H9 (cell line): ENCODE data around the gene TMEM204. TPM values are rescaled to one million over a fixed set of nuclear protein-coding genes. Genes with fewer than 3 reads are reported as not detected.
A peak's percentile ranks its signal among the peaks of the same experiment; 100 is the strongest.

ENCODE experiments used
- DNase-seq: peaks from one replicate; pipeline ENCODE4 v3.0.0-alpha.2; 2017
- H2AFZ ChIP-seq: one replicate; pipeline ENCODE4 v1.6.1; 2013; ENCODE audit warnings: mild to moderate bottlenecking, low read length, control low read depth, moderate library complexity
- H2AK5ac ChIP-seq: 2 replicates; pipeline ENCODE4 v1.6.1; 2013; ENCODE audit warnings: low read length, control low read depth, mixed read lengths; ENCODE audit not compliant: insufficient read length
- H2BK120ac ChIP-seq: one replicate; pipeline ENCODE4 v1.6.1; 2013; ENCODE audit warnings: low read depth, mild to moderate bottlenecking, low read length, control low read depth, inconsistent platforms; ENCODE audit not compliant: poor library complexity, severe bottlenecking
- H2BK12ac ChIP-seq: 2 replicates; pipeline ENCODE4 v1.6.1; 2013; ENCODE audit warnings: low read length, control low read depth, mixed read lengths, low read depth; ENCODE audit not compliant: insufficient read length
- H2BK15ac ChIP-seq: 2 replicates; pipeline ENCODE4 v1.6.1; 2013; ENCODE audit warnings: low read depth, low read length, control low read depth
- H2BK20ac ChIP-seq: one replicate; pipeline ENCODE4 v1.6.1; 2013; ENCODE audit warnings: low read depth, mild to moderate bottlenecking, low read length, control low read depth, inconsistent platforms; ENCODE audit not compliant: poor library complexity, severe bottlenecking
- H2BK5ac ChIP-seq: 2 replicates; pipeline ENCODE4 v1.6.1; 2013; ENCODE audit warnings: low read length, control low read depth, mixed read lengths; ENCODE audit not compliant: insufficient read length
- H3K14ac ChIP-seq: 2 replicates; pipeline ENCODE4 v1.6.1; 2013; ENCODE audit warnings: low read length, control low read depth; ENCODE audit not compliant: insufficient read depth
- H3K18ac ChIP-seq: 2 replicates; pipeline ENCODE4 v1.6.1; 2013; ENCODE audit warnings: low read depth, mild to moderate bottlenecking, mixed read lengths, low read length, control low read depth; ENCODE audit not compliant: insufficient read length
- H3K23ac ChIP-seq: 2 replicates; pipeline ENCODE4 v1.6.1; 2013; ENCODE audit warnings: low read length, control low read depth, mixed read lengths, low read depth; ENCODE audit not compliant: insufficient read length
- H3K23me2 ChIP-seq: 2 replicates; pipeline ENCODE4 v1.6.1; 2013; ENCODE audit warnings: low read depth, mild to moderate bottlenecking, mixed read lengths, low read length, control low read depth; ENCODE audit not compliant: insufficient read length, poor library complexity, severe bottlenecking
- H3K27ac ChIP-seq: 2 replicates; pipeline ENCODE4 v1.5.1; 2013; ENCODE audit warnings: low read length, control low read depth, mixed read lengths, low read depth; ENCODE audit not compliant: insufficient read length
- H3K27me3 ChIP-seq: 2 replicates; pipeline ENCODE4 v1.6.1; 2013; ENCODE audit warnings: low read length, control low read depth, inconsistent platforms; ENCODE audit not compliant: insufficient read depth
- H3K4ac ChIP-seq: 2 replicates; pipeline ENCODE4 v1.6.1; 2013; ENCODE audit warnings: low read depth, mild to moderate bottlenecking, control low read depth, inconsistent platforms, low read length, moderate library complexity
- H3K4me1 ChIP-seq: 2 replicates; pipeline ENCODE4 v1.6.1; 2013; ENCODE audit warnings: low read length, control low read depth, inconsistent platforms; ENCODE audit not compliant: insufficient read depth
- H3K4me2 ChIP-seq: 2 replicates; pipeline ENCODE4 v1.6.1; 2013; ENCODE audit warnings: low read length, control low read depth, mixed read lengths; ENCODE audit not compliant: insufficient read length, insufficient read depth
- H3K56ac ChIP-seq: 2 replicates; pipeline ENCODE4 v1.6.1; 2013; ENCODE audit warnings: low read depth, mild to moderate bottlenecking, mixed read lengths, low read length, control low read depth; ENCODE audit not compliant: insufficient read length
- H3K79me1 ChIP-seq: 2 replicates; pipeline ENCODE4 v1.6.1; 2013; ENCODE audit warnings: low read depth, mild to moderate bottlenecking, moderate library complexity, low read length, control low read depth, inconsistent platforms; ENCODE audit not compliant: insufficient read depth, poor library complexity, severe bottlenecking
- H3K79me2 ChIP-seq: 2 replicates; pipeline ENCODE4 v1.6.1; 2013; ENCODE audit warnings: low read length, control low read depth, inconsistent platforms; ENCODE audit not compliant: insufficient read depth
- H3K9ac ChIP-seq: 2 replicates; pipeline ENCODE4 v1.6.1; 2013; ENCODE audit warnings: low read length, control low read depth, mixed read lengths; ENCODE audit not compliant: insufficient read length; ENCODE audit errors: extremely low read depth
- H3K9me3 ChIP-seq: one replicate; pipeline ENCODE4 v1.6.1; 2013; ENCODE audit warnings: low read depth, low read length, inconsistent platforms; ENCODE audit not compliant: control insufficient read depth
- H3T11ph ChIP-seq: one replicate; pipeline ENCODE4 v1.6.1; 2013; ENCODE audit warnings: mild to moderate bottlenecking, low read length, control low read depth, inconsistent platforms
- H4K20me1 ChIP-seq: one replicate; pipeline ENCODE4 v1.6.1; 2013; ENCODE audit not compliant: control insufficient read depth, insufficient read length, insufficient read depth
- H4K5ac ChIP-seq: 2 replicates; pipeline ENCODE4 v1.6.1; 2013; ENCODE audit warnings: low read depth, mild to moderate bottlenecking, mixed read lengths, low read length, control low read depth; ENCODE audit not compliant: insufficient read length
- H4K8ac ChIP-seq: replicated peaks from 2 replicates; pipeline ENCODE4 v1.6.1; 2013; ENCODE audit warnings: low read length, control low read depth, mixed read lengths, low read depth; ENCODE audit not compliant: insufficient read length
- H4K91ac ChIP-seq: 2 replicates; pipeline ENCODE4 v1.6.1; 2013; ENCODE audit warnings: low read depth, mild to moderate bottlenecking, moderate library complexity, mixed read lengths, low read length, control low read depth; ENCODE audit not compliant: insufficient read length
- H3K27ac Mint-ChIP-seq, 3 experiments: 2 replicates in 2 of 3; 3 replicates in 1 of 3; pipeline ENCODE4 v1.8.0; 2020 to 2021; ENCODE audit warnings: mixed read lengths in 3 of 3, mild to moderate bottlenecking in 1 of 3, moderate library complexity in 1 of 3
- H3K27me3 Mint-ChIP-seq: 2 replicates; pipeline ENCODE4 v1.8.0; 2021; ENCODE audit warnings: low read depth, mild to moderate bottlenecking, moderate library complexity, mixed read lengths
- H3K36me3 Mint-ChIP-seq, 3 experiments: 2 replicates in 2 of 3; 3 replicates in 1 of 3; pipeline ENCODE4 v1.8.0; 2020 to 2021; ENCODE audit warnings: low read depth in 3 of 3, mixed read lengths in 3 of 3; ENCODE audit not compliant: insufficient read depth in 1 of 3
- H3K4me1 Mint-ChIP-seq, 2 experiments: 2 replicates each; pipeline ENCODE4 v1.8.0; 2020; ENCODE audit warnings: mixed read lengths in 2 of 2
- H3K4me3 Mint-ChIP-seq, 2 experiments: 2 replicates in 1 of 2; 3 replicates in 1 of 2; pipeline ENCODE4 v1.8.0; 2020 to 2021; ENCODE audit warnings: mild to moderate bottlenecking in 2 of 2, mixed read lengths in 2 of 2, moderate library complexity in 1 of 2
- H3K9me3 Mint-ChIP-seq, 2 experiments: 2 replicates in 1 of 2; 3 replicates in 1 of 2; pipeline ENCODE4 v1.8.0; 2020; ENCODE audit warnings: mild to moderate bottlenecking in 2 of 2, mixed read lengths in 2 of 2, moderate library complexity in 1 of 2
- CTCF ChIP-seq: fragments of 200-600 bp; sonication (generic); conservative IDR thresholded peaks from 3 replicates; pipeline ENCODE4 v1.8.0; 2021; ENCODE audit warnings: antibody characterized with exemption, mild to moderate bottlenecking
- WGBS: extraction: QIAGEN DNeasy Blood & Tissue Kit; methylation state at CpG from one replicate; pipeline ENCODE4 v1.1.7; 2013; ENCODE audit warnings: missing lambda C conversion rate, low lambda C conversion rate, mixed read lengths; ENCODE audit not compliant: insufficient read length; ENCODE audit errors: extremely low coverage; 5-methylcytosine and 5-hydroxymethylcytosine counted together
- total RNA-seq: library from RNA; stranded (reverse); gene quantifications from 2 replicates; pipeline ENCODE4 v1.2.1, GENCODE V29; 2021

TMEM204 gene
- total RNA-seq, 1 experiment from 2014 or later = not detected

GRCh38 chr16:1550069-1550468, 16.6 kb downstream of the TMEM204 start:
- H3K9me3 Mint-ChIP-seq = no peaks in the 10 kb centered on the region
- H3K36me3 Mint-ChIP-seq = peaks cover 0 to 2% (median 0%) of the 10 kb centered on the region in 3 experiments; a peak in 3 of 7 replicates

More at GRCh38 chr16:1550069-1550468, 16.6 kb downstream of the TMEM204 start:
- no peak overlapping the region for H3K4me2 ChIP-seq
- no peak overlapping the region for H3K4ac ChIP-seq
- H3K79me1 ChIP-seq = no peaks in the 10 kb centered on the region
- no peak overlapping the region for H3K14ac ChIP-seq
- 0 out of 7 replicates have a peak overlapping the region, but pooled peaks of 1 of the 3 experiments have one; percentile 58 for H3K27ac Mint-ChIP-seq
- H3K27me3 ChIP-seq = no peaks in the 10 kb centered on the region
- H3K9me3 ChIP-seq = no peaks in the 10 kb centered on the region
- H3K9ac ChIP-seq = no peak overlapping the region
- H2BK120ac ChIP-seq = no peak overlapping the region
- no peak overlapping the region for H2BK5ac ChIP-seq
- no peak overlapping the region for H3K27ac ChIP-seq
- H3K18ac ChIP-seq = no peak overlapping the region
- H4K8ac ChIP-seq = no peak overlapping the region
- no peaks in the 10 kb centered on the region for H3K23me2 ChIP-seq
- no peak overlapping the region for H4K5ac ChIP-seq
- H2BK15ac ChIP-seq = no peak overlapping the region
- no peaks in the 10 kb centered on the region for H3K27me3 Mint-ChIP-seq
- no peak overlapping the region for H3K23ac ChIP-seq
- no CpG with 5 or more reads among the region's 8 CpGs for WGBS
- DNase-seq = no peak
- no peaks in the 10 kb centered on the region for H3K4me1 ChIP-seq
- H2AK5ac ChIP-seq = no peak overlapping the region
- no peak overlapping the region for H3K4me3 Mint-ChIP-seq
- no peaks in the 10 kb centered on the region for H3K79me2 ChIP-seq
- H3K56ac ChIP-seq = no peak overlapping the region
- H3T11ph ChIP-seq = no peak overlapping the region
- no peak overlapping the region for H2BK12ac ChIP-seq
- no peaks in the 10 kb centered on the region for H3K4me1 Mint-ChIP-seq
- no peak for TF ChIP-seq CTCF
- no peak overlapping the region for H2BK20ac ChIP-seq
- no peaks in the 10 kb centered on the region for H4K20me1 ChIP-seq
- H2AFZ ChIP-seq = no peak overlapping the region
- no peak overlapping the region for H4K91ac ChIP-seq
